Measurements from ENCODE around the gene ID4.
"Not testable (repeated sequence)": the region's sequence is repeated elsewhere in the genome, so short reads cannot be mapped to it uniquely, and the experiment has no call there.

DNA sequence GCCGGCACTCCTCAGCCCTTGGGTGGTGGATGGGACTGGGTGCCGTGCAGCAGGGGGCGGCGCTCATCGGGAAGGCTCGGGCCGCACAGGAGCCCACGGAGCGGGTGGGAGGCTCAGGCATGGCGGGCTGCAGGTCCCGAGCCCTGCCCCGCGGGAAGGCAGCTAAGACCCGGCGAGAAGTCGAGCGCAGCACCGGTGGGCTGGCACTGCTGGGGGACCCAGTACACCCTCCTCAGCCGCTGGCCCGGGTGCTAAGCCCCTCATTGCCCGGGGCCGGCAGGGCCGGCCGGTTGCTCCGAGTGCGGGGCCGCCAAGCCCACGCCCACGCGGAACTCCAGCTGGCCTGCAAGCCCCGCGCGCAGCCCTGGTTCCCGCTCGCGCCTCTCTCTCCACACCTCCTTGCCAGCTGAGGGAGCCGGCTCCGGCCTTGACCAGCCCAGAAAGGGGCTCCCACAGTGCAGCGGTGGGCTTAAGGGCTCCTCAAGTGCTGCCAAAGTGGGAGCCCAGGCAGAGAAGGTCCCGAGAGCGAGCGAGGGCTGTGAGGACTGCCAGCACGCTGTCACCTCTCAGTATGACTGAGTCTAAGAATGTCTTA is 17.3 kb downstream of the ID4 start:
- TF ChIP-seq, protein P1, sequence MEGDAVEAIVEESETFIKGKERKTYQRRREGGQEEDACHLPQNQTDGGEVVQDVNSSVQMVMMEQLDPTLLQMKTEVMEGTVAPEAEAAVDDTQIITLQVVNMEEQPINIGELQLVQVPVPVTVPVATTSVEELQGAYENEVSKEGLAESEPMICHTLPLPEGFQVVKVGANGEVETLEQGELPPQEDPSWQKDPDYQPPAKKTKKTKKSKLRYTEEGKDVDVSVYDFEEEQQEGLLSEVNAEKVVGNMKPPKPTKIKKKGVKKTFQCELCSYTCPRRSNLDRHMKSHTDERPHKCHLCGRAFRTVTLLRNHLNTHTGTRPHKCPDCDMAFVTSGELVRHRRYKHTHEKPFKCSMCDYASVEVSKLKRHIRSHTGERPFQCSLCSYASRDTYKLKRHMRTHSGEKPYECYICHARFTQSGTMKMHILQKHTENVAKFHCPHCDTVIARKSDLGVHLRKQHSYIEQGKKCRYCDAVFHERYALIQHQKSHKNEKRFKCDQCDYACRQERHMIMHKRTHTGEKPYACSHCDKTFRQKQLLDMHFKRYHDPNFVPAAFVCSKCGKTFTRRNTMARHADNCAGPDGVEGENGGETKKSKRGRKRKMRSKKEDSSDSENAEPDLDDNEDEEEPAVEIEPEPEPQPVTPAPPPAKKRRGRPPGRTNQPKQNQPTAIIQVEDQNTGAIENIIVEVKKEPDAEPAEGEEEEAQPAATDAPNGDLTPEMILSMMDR (IDR thresholded peaks at IDR 0.05; ENCODE audit: extremely low read depth in 1 of 2, insufficient read depth in 1 of 2, low read depth in 1 of 2, low read length in 2 of 2): not testable (repeated sequence)
- TF ChIP-seq POLR2AphosphoS5 (IDR thresholded peaks at IDR 0.05; ENCODE audit: insufficient read depth, low read depth, low read length); GATA2 (IDR thresholded peaks at IDR 0.05; ENCODE audit: insufficient read depth, insufficient read length, low read depth, low read length); POLR2A (IDR thresholded peaks at IDR 0.05; ENCODE audit: low read depth, low read length): not testable (repeated sequence)

Measured in endothelial cell of umbilical vein (primary cell).